Endothelial cell of hepatic sinusoid (primary cell): ENCODE results near the gene C2CD4D.

Source experiments
- in situ Hi-C: cut with HindIII; loops from 2 replicates; pipeline ENCODE4 v1.10.0; 2017; ENCODE audit warnings: low sequenced_read_pairs

C2CD4D gene

DNA sequence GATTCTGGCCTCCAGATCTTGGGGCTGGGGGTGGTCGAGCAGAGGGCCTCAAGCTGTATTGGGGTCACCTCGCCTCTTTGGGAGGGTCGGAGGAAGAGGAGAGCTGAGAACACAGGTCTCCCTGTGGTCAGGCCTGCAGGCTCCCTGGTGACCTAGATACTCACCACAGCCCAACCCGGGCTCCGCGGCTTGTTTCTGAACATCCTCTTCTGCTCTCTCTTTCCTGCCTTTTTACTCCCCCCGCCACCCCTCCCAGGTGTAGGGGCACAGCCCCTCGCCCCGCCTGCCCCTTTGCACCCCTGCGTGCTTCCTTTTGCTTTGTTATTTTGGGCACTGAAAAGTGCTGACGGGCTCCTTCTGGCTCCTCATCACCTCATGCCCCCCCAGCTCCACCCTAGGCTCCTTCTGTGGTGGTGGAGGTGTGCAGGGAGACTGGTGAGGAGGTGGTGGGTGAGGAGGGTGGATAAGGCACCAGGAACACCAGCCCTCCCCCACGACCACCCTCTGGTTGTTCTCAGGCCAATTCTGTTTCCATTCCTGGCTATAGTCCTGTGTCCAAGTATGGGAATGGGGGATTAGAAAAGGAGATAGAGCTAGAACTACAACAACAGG, 23.8 kb downstream of the C2CD4D start:
- in situ Hi-C loops = no loop called here

- in situ Hi-C loops = no loop called here
These were observed 24.6 kb downstream of the C2CD4D start for GRCh38 chr1:151814971-151815545.

GRCh38 chr1:151814426-151814825, 25.2 kb downstream of the C2CD4D start:
- in situ Hi-C loops = no loop called here

DNA sequence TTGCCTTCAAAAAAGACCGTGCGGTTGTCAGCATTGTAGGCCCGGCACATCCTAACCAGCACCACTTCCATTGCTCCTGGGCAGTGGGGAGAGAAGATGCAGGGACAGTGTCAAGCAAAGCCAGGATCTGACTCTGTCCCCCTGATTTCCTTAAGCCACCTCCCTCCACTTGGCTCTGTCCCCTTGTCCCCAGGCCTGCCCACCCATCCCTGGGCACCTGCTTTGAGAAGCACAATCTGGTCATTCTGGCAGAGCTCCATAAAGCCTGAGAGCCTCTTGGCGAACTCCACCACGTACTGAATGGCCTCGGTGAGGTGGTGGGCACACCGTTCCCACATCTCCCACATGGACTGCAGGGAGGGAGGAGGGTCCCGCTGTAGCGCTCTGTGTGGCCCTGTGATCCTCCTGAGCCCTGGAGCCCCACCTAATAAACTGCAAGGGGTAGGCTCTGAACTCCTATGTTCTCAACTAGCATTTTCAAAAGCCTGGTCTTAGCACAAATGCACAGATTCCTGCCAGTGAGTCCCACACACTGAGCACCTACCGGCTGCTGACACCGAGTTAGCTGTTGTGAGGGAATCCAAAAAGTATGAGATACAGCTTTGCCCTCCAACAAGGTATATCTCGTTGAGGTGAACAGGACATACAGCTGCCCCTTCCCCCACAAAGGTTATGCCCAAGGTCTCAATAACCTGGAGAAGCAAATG, 26.2 kb downstream of the C2CD4D start:
- in situ Hi-C loops = no loop called here

GRCh38 chr1:151811181-151811580, 28.4 kb downstream of the C2CD4D start:
- in situ Hi-C loops = no loop called here

DNA sequence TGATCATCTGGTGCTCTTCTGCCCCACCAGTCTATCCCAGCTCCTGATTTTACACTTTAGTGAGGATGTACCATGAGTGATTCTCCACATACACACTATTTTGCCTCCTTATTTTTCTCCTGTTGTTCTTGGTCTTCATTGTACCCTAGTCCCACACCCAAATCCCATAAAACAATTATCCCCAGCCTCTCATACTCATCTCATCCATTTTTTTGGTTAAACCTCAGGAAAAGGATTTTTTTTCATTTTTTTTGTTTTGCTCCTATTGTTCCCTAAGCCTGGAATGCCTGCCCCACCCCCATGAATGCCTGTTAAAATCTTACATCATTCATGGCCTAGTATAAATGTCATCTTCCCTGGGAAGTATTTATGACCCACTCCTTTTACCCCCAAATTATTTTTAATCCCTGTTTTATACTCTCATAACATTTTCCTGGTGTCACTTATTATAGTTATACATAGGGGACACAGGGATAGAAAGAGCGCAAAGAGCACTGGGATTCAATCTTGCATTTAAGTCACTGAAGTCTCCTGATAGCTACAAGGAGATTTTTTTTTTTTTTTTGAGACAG, 29.5 kb downstream of the C2CD4D start:
- in situ Hi-C loops = loop anchor here (5.0 kb wide), 1 partner anchor 53 kb away; no protein-coding TSS in a partner anchor

GRCh38 chr1:151809290-151809984, 30.2 kb downstream of the C2CD4D start:
- in situ Hi-C loops = loop anchor here (5.0 kb wide), 1 partner anchor 52 kb away; no protein-coding TSS in a partner anchor

DNA sequence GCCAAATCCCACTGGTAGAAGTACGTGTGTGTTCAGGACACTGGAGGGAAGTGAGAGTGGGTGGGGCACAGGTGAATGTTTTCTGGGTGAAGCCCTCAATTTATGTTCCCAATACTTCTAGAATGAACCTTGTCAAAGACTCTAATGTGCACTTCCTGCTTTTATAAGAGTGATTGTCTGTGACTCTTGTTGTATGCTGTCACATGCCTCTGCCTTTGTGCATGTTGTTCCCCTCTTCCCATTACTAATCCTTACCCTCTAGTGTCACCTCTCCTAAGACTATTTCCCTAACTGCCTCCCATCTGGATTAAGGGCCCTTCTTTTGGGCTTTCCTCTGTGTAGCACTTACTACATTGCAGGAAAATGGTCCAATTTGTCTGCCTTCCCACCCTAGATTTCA, 31.9 kb downstream of the C2CD4D start:
- in situ Hi-C loops = loop anchor here (5.0 kb wide), 1 partner anchor 50 kb away; no protein-coding TSS in a partner anchor

DNA sequence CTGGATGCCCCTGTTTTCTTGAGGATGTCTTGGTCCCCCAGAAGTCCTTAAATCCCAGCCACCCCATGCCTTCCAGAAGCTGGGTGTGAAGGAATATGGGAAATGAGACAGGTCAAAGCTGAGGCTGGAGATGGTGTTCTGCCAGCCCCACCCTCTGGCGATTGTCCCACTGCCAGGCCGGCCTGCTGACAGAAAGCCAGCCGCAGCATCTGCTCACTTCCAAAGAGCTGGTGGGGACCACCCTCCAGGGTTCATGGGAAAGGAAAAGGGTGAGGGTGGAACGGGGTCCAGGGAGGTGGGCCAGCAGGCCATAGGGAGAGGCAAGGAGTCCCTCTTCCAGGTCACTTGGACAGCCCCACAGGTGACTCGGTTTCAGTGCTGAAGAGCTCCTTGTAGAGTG, 32.5 kb downstream of the C2CD4D start:
- in situ Hi-C loops = loop anchor here (5.0 kb wide), 1 partner anchor 50 kb away; no protein-coding TSS in a partner anchor

DNA sequence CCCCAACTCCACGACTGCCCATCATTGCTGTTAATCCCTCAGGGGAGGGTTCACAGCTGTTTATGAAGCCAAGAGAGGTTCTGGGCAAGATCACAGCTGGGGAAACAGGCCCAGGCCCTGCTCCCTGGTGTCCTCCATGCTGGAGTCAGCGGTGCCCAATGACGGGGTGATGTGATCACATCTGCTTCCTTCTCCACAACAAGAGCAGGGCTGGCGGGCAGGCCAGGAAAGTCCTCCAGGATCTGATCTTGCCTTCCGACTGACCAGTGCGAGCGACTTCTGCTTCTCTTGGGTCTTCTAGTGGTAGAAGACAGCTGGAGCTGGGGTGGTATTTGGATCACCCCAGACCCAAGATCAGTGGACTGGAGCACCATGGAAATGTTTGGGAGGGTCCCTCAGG, 33.5 kb downstream of the C2CD4D start:
- in situ Hi-C loops = loop anchor here (5.0 kb wide), 1 partner anchor 49 kb away; no protein-coding TSS in a partner anchor

DNA sequence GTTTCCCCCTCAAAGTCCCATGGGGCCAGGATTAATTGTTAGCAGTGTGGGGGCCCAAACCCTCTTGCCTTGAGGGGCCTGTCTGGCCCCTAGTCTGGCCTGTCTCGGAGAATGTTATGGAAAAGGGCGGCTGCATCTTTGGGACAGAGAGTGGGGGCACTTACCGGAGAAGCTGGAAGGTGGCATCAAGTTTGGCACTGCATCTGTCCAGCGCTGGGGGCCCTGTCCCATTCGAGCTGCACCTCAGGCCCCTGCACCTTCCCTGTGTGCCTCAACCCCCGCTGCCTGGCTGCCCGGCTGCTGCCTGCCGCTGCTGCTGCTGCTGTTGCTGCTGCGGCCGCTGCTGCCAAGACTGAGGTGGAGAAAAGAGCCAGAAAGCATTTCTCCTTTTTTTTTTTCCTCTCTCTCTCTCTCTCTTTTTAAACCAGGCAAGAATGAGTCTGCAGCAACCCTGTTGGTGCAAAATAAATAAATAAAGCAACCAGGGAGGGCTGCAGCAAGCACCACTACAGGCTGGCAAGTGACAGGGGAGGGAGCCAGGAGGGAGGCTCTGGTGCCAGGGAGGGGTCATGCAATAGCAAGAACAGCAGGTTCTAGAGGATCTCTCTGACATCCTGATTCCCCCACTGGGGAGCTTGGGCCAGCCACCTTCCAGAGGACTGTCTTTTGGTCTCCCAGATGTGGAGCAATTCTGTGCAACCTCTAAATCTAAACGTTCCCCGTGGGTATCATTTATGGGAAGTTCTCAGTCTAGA, 34.4 kb downstream of the C2CD4D start, which contains the start of gene LINGO4:
Gene LINGO4 (minus strand): TSS at position 354 of the 755 bp plus-strand sequence. CDS start 2,715 bp downstream, outside the sequence.
- in situ Hi-C loops = loop anchor here (5.0 kb wide), 1 partner anchor 48 kb away; no protein-coding TSS in a partner anchor

DNA sequence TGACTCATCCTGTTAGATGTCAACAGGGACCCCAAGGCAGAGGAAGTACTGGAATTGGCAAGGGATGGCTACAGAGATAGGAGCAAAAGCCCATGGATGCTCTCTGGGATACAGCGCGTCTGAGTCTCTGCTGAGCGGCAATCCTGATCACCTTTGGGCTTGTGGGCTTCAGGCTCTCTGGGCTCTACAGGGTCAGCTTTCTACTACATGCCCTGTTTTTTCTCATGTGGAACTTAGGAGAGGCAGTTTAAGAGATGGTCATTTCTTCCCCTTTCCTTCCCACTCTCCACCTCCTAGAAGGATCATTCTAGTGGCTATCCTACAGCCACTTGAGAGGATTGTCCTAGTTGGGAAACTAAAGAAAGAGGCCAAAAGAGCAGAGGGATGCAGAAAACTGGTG, 35.7 kb downstream of the C2CD4D start:
- in situ Hi-C loops = no loop called here

DNA sequence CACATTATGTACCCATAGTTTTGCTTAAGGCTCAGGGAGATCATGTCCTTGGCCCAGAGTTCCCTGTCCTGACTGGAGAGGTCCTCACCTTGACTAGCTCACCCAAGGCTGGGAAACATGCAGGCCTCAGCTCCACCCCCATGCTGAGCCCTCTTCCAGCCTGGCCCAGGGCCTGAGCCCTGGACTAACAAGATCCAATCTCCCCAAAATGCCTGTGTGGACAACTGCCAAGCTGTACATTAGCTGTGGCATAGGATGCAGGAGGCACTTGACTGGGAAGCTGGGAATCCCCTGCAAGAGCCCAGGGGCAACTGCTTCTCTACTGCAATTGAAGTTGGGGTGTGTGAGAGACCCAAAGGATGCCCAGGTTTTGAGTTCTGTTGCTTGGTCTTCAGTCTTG, 36.5 kb downstream of the C2CD4D start:
- in situ Hi-C loops = no loop called here

GRCh38 chr1:151802372-151802771, 37.2 kb downstream of the C2CD4D start:
- in situ Hi-C loops = no loop called here

DNA sequence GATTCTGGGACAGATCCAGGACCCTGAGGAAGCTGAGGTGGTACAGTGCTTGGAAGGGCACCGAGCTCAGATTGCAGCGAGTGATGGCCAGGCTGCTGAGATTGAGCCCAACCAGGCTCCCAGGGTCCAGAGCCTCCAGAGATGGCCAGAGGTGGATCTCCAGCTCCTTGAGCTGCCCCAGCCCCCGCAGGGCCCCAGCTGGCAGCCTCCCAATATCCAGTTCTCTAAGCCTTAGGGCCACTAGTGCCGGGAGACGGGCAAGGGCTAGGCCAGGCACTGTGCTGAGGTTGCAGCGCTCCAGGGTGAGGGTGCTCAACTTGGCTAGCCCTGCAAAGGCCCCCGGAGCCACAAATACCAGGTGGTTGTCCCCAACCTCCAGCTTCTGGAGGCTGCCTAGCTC, 37.8 kb downstream of the C2CD4D start:
- in situ Hi-C loops = no loop called here

- in situ Hi-C loops = no loop called here
These were observed 38.3 kb downstream of the C2CD4D start for GRCh38 chr1:151801310-151801820.

GRCh38 chr1:151800830-151801229, 38.8 kb downstream of the C2CD4D start:
- in situ Hi-C loops = no loop called here

GRCh38 chr1:151799179-151800022, 40.2 kb downstream of the C2CD4D start:
- in situ Hi-C loops = no loop called here

GRCh38 chr1:151798571-151798970, 41.0 kb downstream of the C2CD4D start:
- in situ Hi-C loops = no loop called here
